HL-60 (cell line): ENCODE data around the gene OR10D3.

Source experiments
- CTCF ChIP-seq: IDR thresholded peaks from one replicate; pipeline ENCODE4 v1.5.1; 2011; ENCODE audit warnings: low read length, control low read depth, inconsistent platforms; ENCODE audit not compliant: insufficient read depth
- GABPA ChIP-seq: IDR thresholded peaks from 2 replicates; pipeline ENCODE4 v1.6.1; 2012; ENCODE audit warnings: low read depth
- POLR2AphosphoS5 ChIP-seq: IDR thresholded peaks from 2 replicates; pipeline ENCODE4 v1.6.1; 2012; ENCODE audit warnings: low read depth
- REST ChIP-seq: IDR thresholded peaks from 2 replicates; pipeline ENCODE4 v1.6.1; 2012; ENCODE audit warnings: low read depth; ENCODE audit not compliant: insufficient replicate concordance

GRCh38 chr11:124152770-124153407 lies 30.3 kb upstream of the OR10D3 start:
- no peak for TF ChIP-seq GABPA
- no peak for TF ChIP-seq CTCF
- TF ChIP-seq REST = no peak
- no peak for TF ChIP-seq POLR2AphosphoS5
